Stimulated activated CD8-positive, alpha-beta memory T cell treated with anti-CD3 and anti-CD28 coated beads, Interleukin-4, amount 100 ng/mL, for 48 hours (primary cell): ENCODE results near the gene ALB.

Experiments
- DNase-seq: peaks from one replicate; pipeline ENCODE4 v3.0.0-alpha.2; 2020

Gene ALB

GRCh38 chr4:73409012-73409862 is 5.2 kb downstream of the ALB start:
- DNase-seq = no peak

DNA sequence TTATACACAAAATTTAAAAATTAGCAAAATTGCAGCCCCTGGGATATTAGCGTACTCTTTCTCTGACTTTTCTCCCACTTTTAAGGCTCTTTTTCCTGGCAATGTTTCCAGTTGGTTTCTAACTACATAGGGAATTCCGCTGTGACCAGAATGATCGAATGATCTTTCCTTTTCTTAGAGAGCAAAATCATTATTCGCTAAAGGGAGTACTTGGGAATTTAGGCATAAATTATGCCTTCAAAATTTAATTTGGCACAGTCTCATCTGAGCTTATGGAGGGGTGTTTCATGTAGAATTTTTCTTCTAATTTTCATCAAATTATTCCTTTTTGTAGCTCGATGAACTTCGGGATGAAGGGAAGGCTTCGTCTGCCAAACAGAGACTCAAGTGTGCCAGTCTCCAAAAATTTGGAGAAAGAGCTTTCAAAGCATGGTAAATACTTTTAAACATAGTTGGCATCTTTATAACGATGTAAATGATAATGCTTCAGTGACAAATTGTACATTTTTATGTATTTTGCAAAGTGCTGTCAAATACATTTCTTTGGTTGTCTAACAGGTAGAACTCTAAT is 6.0 kb downstream of the ALB start:
- no peak for DNase-seq

DNA sequence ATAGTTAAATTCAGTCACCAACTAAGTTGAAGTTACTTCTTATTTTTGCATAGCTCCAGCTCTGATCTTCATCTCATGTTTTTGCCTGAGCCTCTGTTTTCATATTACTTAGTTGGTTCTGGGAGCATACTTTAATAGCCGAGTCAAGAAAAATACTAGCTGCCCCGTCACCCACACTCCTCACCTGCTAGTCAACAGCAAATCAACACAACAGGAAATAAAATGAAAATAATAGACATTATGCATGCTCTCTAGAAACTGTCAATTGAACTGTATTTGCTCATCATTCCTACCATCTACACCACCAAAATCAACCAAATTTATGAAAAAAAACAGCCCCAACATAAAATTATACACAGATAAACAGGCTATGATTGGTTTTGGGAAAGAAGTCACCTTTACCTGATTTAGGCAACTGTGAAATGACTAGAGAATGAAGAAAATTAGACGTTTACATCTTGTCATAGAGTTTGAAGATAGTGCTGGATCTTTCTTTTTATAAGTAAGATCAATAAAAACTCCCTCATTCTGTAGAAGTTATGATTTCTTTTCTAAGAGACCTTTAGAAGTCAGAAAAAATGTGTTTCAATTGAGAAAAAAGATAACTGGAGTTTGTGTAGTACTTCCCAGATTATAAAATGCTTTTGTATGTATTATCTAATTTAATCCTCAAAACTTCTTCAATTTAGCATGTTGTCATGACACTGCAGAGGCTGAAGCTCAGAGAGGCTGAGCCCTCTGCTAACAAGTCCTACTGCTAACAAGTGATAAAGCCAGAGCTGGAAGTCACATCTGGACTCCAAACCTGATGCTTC is 7.0 kb downstream of the ALB start:
- DNase-seq = no peak

GRCh38 chr4:73411731-73412414 is 7.8 kb downstream of the ALB start:
- no peak for DNase-seq

- no peak for DNase-seq
Observed at GRCh38 chr4:73413294-73413755, 9.2 kb downstream of the ALB start.

GRCh38 chr4:73414936-73415271 is 10.8 kb downstream of the ALB start:
- no peak for DNase-seq

DNA sequence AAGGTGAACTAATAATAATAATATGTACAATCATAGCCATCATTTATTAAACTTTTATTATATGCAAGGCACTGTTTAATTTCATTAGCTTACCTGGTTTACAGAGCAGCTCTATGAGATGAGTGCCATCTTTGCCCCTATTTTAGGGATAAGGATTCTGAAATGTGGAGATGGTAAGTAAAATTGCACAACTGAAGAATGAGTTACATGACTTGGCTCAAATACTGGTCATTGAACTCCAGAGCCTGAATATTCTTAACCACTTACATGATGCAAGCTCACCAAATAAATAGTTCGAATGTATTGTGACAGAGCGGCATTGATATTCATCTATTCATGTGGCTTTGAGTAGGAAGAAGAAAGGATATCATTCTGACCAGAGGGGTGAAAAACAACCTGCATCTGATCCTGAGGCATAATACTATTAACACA is 11.7 kb downstream of the ALB start:
- no peak for DNase-seq

- DNase-seq = no peak
Observed at GRCh38 chr4:73416423-73417087, 12.5 kb downstream of the ALB start.

DNA sequence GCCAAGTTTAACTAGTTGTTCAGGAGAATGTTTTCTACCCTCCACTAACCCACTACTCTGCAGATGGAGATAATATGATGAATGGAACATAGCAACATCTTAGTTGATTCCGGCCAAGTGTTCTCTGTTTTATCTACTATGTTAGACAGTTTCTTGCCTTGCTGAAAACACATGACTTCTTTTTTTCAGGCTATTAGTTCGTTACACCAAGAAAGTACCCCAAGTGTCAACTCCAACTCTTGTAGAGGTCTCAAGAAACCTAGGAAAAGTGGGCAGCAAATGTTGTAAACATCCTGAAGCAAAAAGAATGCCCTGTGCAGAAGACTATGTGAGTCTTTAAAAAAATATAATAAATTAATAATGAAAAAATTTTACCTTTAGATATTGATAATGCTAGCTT is 13.3 kb downstream of the ALB start:
- DNase-seq = no peak

- no peak for DNase-seq
Observed at GRCh38 chr4:73417973-73418372, 13.9 kb downstream of the ALB start.

- DNase-seq = no peak
Observed at GRCh38 chr4:73418677-73419076, 14.6 kb downstream of the ALB start.

DNA sequence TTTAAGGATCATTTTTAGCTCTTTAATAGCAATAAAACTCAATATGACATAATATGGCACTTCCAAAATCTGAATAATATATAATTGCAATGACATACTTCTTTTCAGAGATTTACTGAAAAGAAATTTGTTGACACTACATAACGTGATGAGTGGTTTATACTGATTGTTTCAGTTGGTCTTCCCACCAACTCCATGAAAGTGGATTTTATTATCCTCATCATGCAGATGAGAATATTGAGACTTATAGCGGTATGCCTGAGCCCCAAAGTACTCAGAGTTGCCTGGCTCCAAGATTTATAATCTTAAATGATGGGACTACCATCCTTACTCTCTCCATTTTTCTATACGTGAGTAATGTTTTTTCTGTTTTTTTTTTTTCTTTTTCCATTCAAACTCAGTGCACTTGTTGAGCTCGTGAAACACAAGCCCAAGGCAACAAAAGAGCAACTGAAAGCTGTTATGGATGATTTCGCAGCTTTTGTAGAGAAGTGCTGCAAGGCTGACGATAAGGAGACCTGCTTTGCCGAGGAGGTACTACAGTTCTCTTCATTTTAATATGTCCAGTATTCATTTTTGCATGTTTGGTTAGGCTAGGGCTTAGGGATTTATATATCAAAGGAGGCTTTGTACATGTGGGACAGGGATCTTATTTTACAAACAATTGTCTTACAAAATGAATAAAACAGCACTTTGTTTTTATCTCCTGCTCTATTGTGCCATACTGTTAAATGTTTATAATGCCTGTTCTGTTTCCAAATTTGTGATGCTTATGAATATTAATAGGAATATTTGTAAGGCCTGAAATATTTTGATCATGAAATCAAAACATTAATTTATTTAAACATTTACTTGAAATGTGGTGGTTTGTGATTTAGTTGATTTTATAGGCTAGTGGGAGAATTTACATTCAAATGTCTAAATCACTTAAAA is 15.3 kb downstream of the ALB start:
- no peak for DNase-seq

GRCh38 chr4:73420615-73421014 is 16.5 kb downstream of the ALB start:
- no peak for DNase-seq

- no peak for DNase-seq
Observed at GRCh38 chr4:73421708-73422457, 17.8 kb downstream of the ALB start.

GRCh38 chr4:73422458-73422752 is 18.3 kb downstream of the ALB start:
- DNase-seq = no peak

GRCh38 chr4:73423184-73423583 is 19.1 kb downstream of the ALB start:
- DNase-seq = no peak

DNA sequence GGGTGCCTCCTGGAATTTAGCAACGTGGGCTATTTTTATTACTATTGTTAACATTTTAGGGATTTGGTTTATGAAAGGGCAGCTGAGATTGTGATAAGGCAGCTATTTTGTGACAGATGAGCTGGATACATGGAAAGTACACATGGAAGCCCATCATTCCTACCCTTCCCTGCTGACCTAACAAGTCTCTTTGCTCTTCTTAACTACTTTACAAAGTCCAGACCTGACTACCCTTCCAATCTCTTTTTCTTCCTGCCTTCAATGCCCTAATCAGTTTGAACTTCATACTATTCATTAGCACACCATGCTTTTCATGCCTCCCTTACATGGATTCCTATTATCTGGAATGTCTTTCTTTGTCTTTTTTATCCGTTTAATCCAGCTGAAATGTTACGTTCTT is 22.6 kb downstream of the ALB start:
- DNase-seq = no peak

- no peak for DNase-seq
Observed at GRCh38 chr4:73429118-73429517, 25.0 kb downstream of the ALB start.

GRCh38 chr4:73429826-73430587 is 25.9 kb downstream of the ALB start:
- DNase-seq = no peak

DNA sequence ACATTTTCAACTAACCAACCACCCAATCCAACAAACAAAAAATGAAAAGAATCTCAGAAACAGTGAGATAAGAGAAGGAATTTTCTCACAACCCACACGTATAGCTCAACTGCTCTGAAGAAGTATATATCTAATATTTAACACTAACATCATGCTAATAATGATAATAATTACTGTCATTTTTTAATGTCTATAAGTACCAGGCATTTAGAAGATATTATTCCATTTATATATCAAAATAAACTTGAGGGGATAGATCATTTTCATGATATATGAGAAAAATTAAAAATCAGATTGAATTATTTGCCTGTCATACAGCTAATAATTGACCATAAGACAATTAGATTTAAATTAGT is 27.7 kb downstream of the ALB start:
- DNase-seq = no peak
